Panc1 (cell line): ENCODE measurements around the gene IL17C. TPM values are rescaled to one million over a fixed set of nuclear protein-coding genes. Genes with fewer than 3 reads are reported as not detected.

ENCODE experiments used
- ATAC-seq: fragments of 200-7000 bp; cut with Tn5 transposase; 2 replicates; pipeline ENCODE4 v1.9.1; 2020; ENCODE audit warnings: mild to moderate bottlenecking, moderate library complexity
- BruUV-seq: library from RNA; stranded (reverse); fragments of 400-500 nt; replicated peaks from 2 replicates; lab custom pipeline; 2021; lab: Mats Ljungman, UMichigan
- CTCF ChIA-PET: fragments of 300-600 bp; sonication (Branson Sonifier 250); formaldehyde crosslinking; loops from one replicate; lab custom pipeline; 2022; ENCODE audit warnings: antibody characterized with exemption; lab: Charles Lee
- POLR2A ChIA-PET: fragments of 300-600 bp; sonication (Branson Sonifier 250); formaldehyde crosslinking; loops from one replicate; lab custom pipeline; 2022; ENCODE audit warnings: antibody characterized with exemption; lab: Charles Lee
- DNase-seq: peaks from one replicate; pipeline ENCODE4 v3.0.0-alpha.2; 2010; ENCODE audit warnings: low read depth, low spot score
- H3K27ac ChIP-seq: 2 replicates; pipeline ENCODE4 v1.5.1; 2011; ENCODE audit warnings: mild to moderate bottlenecking, low read length, inconsistent platforms
- H3K27me3 ChIP-seq: fragments of 200-500 bp; sonication (Bioruptor generic); 2 replicates; pipeline ENCODE4 v1.6.0; 2014; ENCODE audit warnings: low read length, inconsistent platforms; ENCODE audit not compliant: control insufficient read depth, insufficient read depth
- H3K36me3 ChIP-seq: fragments of 200-500 bp; sonication (Bioruptor generic); 2 replicates; pipeline ENCODE4 v1.5.1; 2014; ENCODE audit warnings: inconsistent platforms, mild to moderate bottlenecking, low read length, moderate library complexity; ENCODE audit not compliant: control insufficient read depth, insufficient read depth
- H3K4me1 ChIP-seq: 2 replicates; pipeline ENCODE4 v1.5.1; 2011; ENCODE audit warnings: inconsistent platforms, mild to moderate bottlenecking, low read length, moderate library complexity; ENCODE audit not compliant: control insufficient read depth, insufficient read depth
- H3K4me3 ChIP-seq, 2 experiments: 2 replicates each; pipeline ENCODE4 v1.5.1; 2011 to 2012; ENCODE audit warnings: low read depth in 2 of 2, low read length in 2 of 2, mild to moderate bottlenecking in 2 of 2, inconsistent platforms in 1 of 2, moderate library complexity in 1 of 2
- H3K9me3 ChIP-seq: fragments of 200-500 bp; sonication (Bioruptor generic); 2 replicates; pipeline ENCODE4 v1.5.1; 2014; ENCODE audit warnings: low read depth, mild to moderate bottlenecking, inconsistent platforms, low read length, moderate library complexity; ENCODE audit not compliant: control insufficient read depth, insufficient read depth
- POLR2AphosphoS5 ChIP-seq: IDR thresholded peaks from 2 replicates; pipeline ENCODE4 v1.6.1; 2012; ENCODE audit warnings: mild to moderate bottlenecking, low read depth, low read length, moderate library complexity
- SIN3A ChIP-seq: IDR thresholded peaks from 2 replicates; pipeline ENCODE4 v1.6.1; 2012; ENCODE audit warnings: low read depth, mild to moderate bottlenecking, low read length, moderate library complexity, borderline replicate concordance; ENCODE audit not compliant: insufficient read depth
- TCF7L2 ChIP-seq: IDR thresholded peaks from 2 replicates; pipeline ENCODE4 v1.6.1; 2011; ENCODE audit warnings: mild to moderate bottlenecking, low read depth, low read length, inconsistent platforms
- in situ Hi-C: cut with HindIII; loops from 2 replicates; pipeline ENCODE4 v1.10.0; 2016; ENCODE audit warnings: low sequenced_read_pairs, low pct_unique_long_range_greater_than_20kb
- intact Hi-C: fragments of 100-400 bp; cut with micrococcal nuclease; formaldehyde crosslinking; loops from one replicate; pipeline ENCODE4 v1.10.0; 2022; ENCODE audit not compliant: unreplicated experiment
- total RNA-seq: library from RNA; stranded (reverse); gene quantifications from one replicate; pipeline ENCODE4 v1.2.1, GENCODE V29; 2021; ENCODE audit not compliant: unreplicated experiment
- TF ChIP-seq, protein P1 (sequence below): fragments of 450-650 bp; IDR thresholded peaks from 2 replicates; pipeline ENCODE4 v1.5.1; 2017; ENCODE audit warnings: mild to moderate bottlenecking
- TF ChIP-seq, protein P2 (sequence below), 2 experiments: IDR thresholded peaks; 2 replicates each; pipeline ENCODE4 v1.6.1; 2011 to 2012; ENCODE audit warnings: low read depth in 2 of 2, control low read depth in 1 of 2, low read length in 1 of 2, mild to moderate bottlenecking in 1 of 2, moderate library complexity in 1 of 2; ENCODE audit not compliant: insufficient read depth in 1 of 2

Gene IL17C
- total RNA-seq, 1 experiment from 2014 or later = not detected

DNA sequence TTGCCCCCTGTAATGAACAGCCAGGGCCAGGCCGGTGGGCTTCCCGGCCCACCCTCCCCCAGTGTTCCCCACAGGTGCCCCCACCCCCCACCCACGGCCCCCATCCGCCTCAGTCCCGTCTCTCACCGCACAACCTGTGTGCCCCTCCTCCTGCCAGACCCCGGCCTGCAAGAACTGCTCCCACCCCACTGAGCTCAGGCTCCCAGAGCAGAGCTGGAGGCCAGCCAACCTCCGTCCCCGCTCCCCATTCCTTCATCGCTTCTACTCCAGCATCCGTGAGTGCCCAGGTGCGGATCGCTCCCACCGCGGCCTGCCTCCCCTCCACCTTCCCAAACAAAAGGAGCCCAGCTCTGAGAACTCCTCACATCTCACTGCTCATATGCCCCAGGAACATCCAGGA lies 20.3 kb downstream of the IL17C start:
- CTCF ChIA-PET = no interaction called here
- intact Hi-C loops (no loop called here), in situ Hi-C loops (no loop called here)
- POLR2A ChIA-PET = no interaction called here
- Histone ChIP-seq H3K9me3 (no peaks in the 10 kb centered on the region), H3K27ac (no peak overlapping the region), H3K4me1 (peaks cover 5% of the 10 kb centered on the region; the same call in 1 of the 2 replicates), H3K36me3 (no peaks in the 10 kb centered on the region; the same call in 1 of the 2 replicates), H3K4me3 (no peak overlapping the region), H3K27me3 (no peaks in the 10 kb centered on the region)
- ATAC-seq (no peak), DNase-seq (no peak)
- no TSS peak for BruUV-seq
- TF ChIP-seq POLR2AphosphoS5 (no peak), TCF7L2 (no peak), SIN3A (no peak)
- TF ChIP-seq, protein P1, sequence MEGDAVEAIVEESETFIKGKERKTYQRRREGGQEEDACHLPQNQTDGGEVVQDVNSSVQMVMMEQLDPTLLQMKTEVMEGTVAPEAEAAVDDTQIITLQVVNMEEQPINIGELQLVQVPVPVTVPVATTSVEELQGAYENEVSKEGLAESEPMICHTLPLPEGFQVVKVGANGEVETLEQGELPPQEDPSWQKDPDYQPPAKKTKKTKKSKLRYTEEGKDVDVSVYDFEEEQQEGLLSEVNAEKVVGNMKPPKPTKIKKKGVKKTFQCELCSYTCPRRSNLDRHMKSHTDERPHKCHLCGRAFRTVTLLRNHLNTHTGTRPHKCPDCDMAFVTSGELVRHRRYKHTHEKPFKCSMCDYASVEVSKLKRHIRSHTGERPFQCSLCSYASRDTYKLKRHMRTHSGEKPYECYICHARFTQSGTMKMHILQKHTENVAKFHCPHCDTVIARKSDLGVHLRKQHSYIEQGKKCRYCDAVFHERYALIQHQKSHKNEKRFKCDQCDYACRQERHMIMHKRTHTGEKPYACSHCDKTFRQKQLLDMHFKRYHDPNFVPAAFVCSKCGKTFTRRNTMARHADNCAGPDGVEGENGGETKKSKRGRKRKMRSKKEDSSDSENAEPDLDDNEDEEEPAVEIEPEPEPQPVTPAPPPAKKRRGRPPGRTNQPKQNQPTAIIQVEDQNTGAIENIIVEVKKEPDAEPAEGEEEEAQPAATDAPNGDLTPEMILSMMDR = no peak
- TF ChIP-seq, protein P2, sequence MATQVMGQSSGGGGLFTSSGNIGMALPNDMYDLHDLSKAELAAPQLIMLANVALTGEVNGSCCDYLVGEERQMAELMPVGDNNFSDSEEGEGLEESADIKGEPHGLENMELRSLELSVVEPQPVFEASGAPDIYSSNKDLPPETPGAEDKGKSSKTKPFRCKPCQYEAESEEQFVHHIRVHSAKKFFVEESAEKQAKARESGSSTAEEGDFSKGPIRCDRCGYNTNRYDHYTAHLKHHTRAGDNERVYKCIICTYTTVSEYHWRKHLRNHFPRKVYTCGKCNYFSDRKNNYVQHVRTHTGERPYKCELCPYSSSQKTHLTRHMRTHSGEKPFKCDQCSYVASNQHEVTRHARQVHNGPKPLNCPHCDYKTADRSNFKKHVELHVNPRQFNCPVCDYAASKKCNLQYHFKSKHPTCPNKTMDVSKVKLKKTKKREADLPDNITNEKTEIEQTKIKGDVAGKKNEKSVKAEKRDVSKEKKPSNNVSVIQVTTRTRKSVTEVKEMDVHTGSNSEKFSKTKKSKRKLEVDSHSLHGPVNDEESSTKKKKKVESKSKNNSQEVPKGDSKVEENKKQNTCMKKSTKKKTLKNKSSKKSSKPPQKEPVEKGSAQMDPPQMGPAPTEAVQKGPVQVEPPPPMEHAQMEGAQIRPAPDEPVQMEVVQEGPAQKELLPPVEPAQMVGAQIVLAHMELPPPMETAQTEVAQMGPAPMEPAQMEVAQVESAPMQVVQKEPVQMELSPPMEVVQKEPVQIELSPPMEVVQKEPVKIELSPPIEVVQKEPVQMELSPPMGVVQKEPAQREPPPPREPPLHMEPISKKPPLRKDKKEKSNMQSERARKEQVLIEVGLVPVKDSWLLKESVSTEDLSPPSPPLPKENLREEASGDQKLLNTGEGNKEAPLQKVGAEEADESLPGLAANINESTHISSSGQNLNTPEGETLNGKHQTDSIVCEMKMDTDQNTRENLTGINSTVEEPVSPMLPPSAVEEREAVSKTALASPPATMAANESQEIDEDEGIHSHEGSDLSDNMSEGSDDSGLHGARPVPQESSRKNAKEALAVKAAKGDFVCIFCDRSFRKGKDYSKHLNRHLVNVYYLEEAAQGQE (IDR thresholded peaks at IDR 0.05; ENCODE audit: insufficient read depth in 1 of 2, low read depth in 2 of 2, low read length in 1 of 2) = no peak

DNA sequence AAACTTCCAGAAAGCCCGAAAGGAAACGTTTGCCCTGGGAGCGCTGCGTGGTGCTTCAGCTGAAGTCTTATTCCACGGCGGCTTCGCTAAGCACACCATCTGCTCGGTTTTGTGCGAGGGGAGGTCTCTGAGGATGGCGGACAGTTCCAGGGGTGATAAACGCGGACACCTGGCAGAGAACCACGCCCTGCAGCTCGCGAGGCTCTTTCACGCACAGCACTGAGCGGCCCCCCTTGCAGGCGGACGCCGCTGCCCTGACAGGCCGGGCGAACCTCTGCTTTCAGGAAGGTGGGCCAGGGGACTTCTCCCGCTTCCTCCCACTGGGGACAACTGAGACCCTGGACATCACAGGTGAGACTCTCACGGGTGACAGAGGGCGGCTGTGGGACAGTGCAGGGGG lies 20.8 kb downstream of the IL17C start:
- no peak for ATAC-seq
- no peak overlapping the region for H3K4me3 ChIP-seq
- H3K36me3 ChIP-seq = no peaks in the 10 kb centered on the region; the same call in 1 of the 2 replicates
- H3K27ac ChIP-seq = no peak overlapping the region
- intact Hi-C loops = no loop called here
- TF ChIP-seq, protein P2 (IDR thresholded peaks at IDR 0.05; ENCODE audit: insufficient read depth in 1 of 2, low read depth in 2 of 2, low read length in 1 of 2) = no peak
- TF ChIP-seq, protein P1 = no peak
- TF ChIP-seq POLR2AphosphoS5 = no peak
- no peak for TF ChIP-seq TCF7L2
- TF ChIP-seq SIN3A = no peak
- peaks cover 5% of the 10 kb centered on the region; the same call in 1 of the 2 replicates for H3K4me1 ChIP-seq
- no TSS peak for BruUV-seq
- CTCF ChIA-PET = no interaction called here
- no peaks in the 10 kb centered on the region for H3K9me3 ChIP-seq
- no peaks in the 10 kb centered on the region for H3K27me3 ChIP-seq
- POLR2A ChIA-PET = no interaction called here
- no peak for DNase-seq
- in situ Hi-C loops = no loop called here
